Right lobe of liver (tissue), 6 donors: ENCODE measurements around the gene DHRS13. TPM values are rescaled to one million over a fixed set of nuclear protein-coding genes. Genes with fewer than 3 reads are reported as not detected.

Source experiments
- ATAC-seq, 4 donors: fragments of 200-7000 bp; cut with Tn5 transposase; one replicate each; pipeline ENCODE4 v1.9.1; 2020; ENCODE audit warnings: mild to moderate bottlenecking in 4 of 4, moderate library complexity in 4 of 4
- DNase-seq, 3 donors: peaks; one replicate each; pipeline ENCODE4 v3.0.0-alpha.2; 2020
- H3K27ac ChIP-seq, 3 donors: fragments of 200-600 bp; one replicate each; pipeline ENCODE4 v1.8.0; 2022
- H3K27me3 ChIP-seq, 2 donors: fragments of 200-600 bp; one replicate each; pipeline ENCODE4 v1.8.0; 2022
- H3K36me3 ChIP-seq, 4 donors: fragments of 200-600 bp; sonication (generic) in 1 of 4; one replicate each; pipeline versions ENCODE4 v1.5.1 to v1.8.0; 2017 to 2022; ENCODE audit warnings: control low read depth in 1 of 4
- H3K4me1 ChIP-seq, 4 donors: fragments of 200-600 bp; sonication (generic) in 1 of 4; one replicate each; pipeline versions ENCODE4 v1.5.1 to v1.8.0; 2017 to 2022; ENCODE audit warnings: control low read depth in 1 of 4
- H3K4me3 ChIP-seq, 3 donors: fragments of 200-600 bp; one replicate each; pipeline ENCODE4 v1.8.0; 2022
- H3K9me3 ChIP-seq, 4 donors: fragments of 200-600 bp; sonication (generic) in 1 of 4; one replicate each; pipeline versions ENCODE4 v1.5.1 to v1.8.0; 2017 to 2022; ENCODE audit warnings: control low read depth in 1 of 4
- CTCF ChIP-seq, 4 donors: fragments of 200-600 bp in 3 of 4; fragments of 450-650 bp in 1 of 4; IDR thresholded peaks; one replicate each; pipeline versions ENCODE4 v1.5.1 to v1.8.0; 2016 to 2022; ENCODE audit warnings: antibody characterized with exemption in 4 of 4, mild to moderate bottlenecking in 2 of 4
- POLR2A ChIP-seq: fragments of 450-650 bp; IDR thresholded peaks from one replicate; pipeline ENCODE4 v1.6.1; 2017; ENCODE audit warnings: antibody characterized with exemption, mild to moderate bottlenecking
- WGBS: methylation state at CpG from one replicate; pipeline ENCODE4 v1.1.6; 2018; ENCODE audit warnings: low coverage, low lambda C conversion rate; ENCODE audit not compliant: insufficient coverage; ENCODE audit errors: missing lambda C conversion rate; 5-methylcytosine and 5-hydroxymethylcytosine counted together
- intact Hi-C, 2 donors: fragments of 100-400 bp; cut with DNase I; formaldehyde crosslinking; loops; one replicate each; pipeline versions ENCODE4 v1.11.2 to v1.14.1; 2022
- total RNA-seq, 6 experiments: library from RNA; depleted of rRNA in 2 of 6; stranded (reverse); fragments of >200 nt in 2 of 6; fragmentation: NEBNext Ultra II Directional in 3 of 6; extraction: Animal tissue kit (Norgen Biotek cat#: 25700) in 3 of 6; gene quantifications; one replicate each; pipeline versions ENCODE4 v1.1.0 to v1.2.4, GENCODE V29; 2016 to 2023
- donor health status: DM: no; HTN: yes; CAD: no.
- donor health status: DM: no; HTN: no; CAD: no.
- donor health status: DM: no; HTN: no; CAD: no.
- donor health status: DM: no; HTN: yes; CAD: no.
- donor health status: DM: no; HTN: yes; CAD: no.

The DHRS13 gene
- total RNA-seq, 6 experiments from 2014 or later: 3.4 to 27.4 (median 8.8) TPM

GRCh38 chr17:28885363-28885762, 17.5 kb downstream of the DHRS13 start:
- Histone ChIP-seq H3K27me3 (no peaks in the 10 kb centered on the region), H3K9me3 (no peaks in the 10 kb centered on the region), H3K4me1 (peaks cover 0 to 4% (median 0%) of the 10 kb centered on the region in 4 donors), H3K4me3 (no peak overlapping the region), H3K36me3 (peaks cover 12 to 51% (median 27%) of the 10 kb centered on the region in 4 donors), H3K27ac (no peak overlapping the region)
- 88% methylated on average over 2 of the region's 4 CpGs for WGBS
- TF ChIP-seq CTCF (IDR thresholded peaks at IDR 0.05) (no peak), POLR2A (no peak)
- DNase-seq: no peak
- intact Hi-C loops: no loop called here
- ATAC-seq: no peak

DNA sequence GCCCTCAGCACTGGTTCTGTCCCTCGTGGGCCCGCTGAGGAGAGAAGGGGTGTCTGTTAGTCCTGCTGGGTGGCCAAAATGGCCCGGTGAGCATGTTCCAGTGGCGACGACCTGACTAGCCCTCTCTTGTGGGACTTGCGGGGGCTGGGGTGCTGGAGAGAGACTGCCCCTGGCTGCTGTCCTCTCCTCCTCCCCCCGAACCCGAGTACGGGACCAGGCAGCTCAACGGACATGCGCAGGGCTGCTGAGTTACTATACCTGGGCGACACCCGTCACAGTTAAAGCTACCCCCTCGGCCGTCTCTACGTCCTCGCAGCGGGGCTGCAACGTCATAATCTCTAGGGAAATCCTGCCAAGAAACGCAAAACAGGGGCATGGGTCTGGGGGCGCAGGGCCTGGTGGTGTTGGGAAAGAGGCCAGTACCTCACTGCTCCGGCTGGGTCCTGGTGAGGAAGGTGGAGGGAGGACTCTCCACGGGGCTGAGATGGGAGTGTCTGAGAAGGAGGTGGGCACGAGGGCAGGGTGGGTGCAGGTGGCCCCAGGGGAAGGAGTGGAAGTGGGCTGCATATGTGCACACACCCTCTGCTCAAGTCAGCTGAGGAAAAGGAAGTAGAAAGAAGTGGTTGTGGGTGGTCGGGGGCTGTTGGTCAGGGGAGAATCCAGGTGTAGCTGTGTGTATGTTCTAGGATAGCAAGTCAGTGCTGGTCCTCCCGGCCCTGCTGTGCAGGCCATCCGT, 18.7 kb downstream of the DHRS13 start:
- Histone ChIP-seq H3K27ac (no peak overlapping the region), H3K9me3 (no peaks in the 10 kb centered on the region), H3K36me3 (peaks cover 12 to 63% (median 32%) of the 10 kb centered on the region in 4 donors), H3K27me3 (no peaks in the 10 kb centered on the region), H3K4me3 (no peak overlapping the region), H3K4me1 (no peaks in the 10 kb centered on the region)
- ATAC-seq (no peak), DNase-seq (no peak)
- WGBS: 74% methylated on average over 6 of the region's 27 CpGs
- TF ChIP-seq CTCF (IDR thresholded peaks at IDR 0.05): no peak
- TF ChIP-seq POLR2A: no peak
- intact Hi-C loops: no loop called here

- H3K27me3 ChIP-seq: no peaks in the 10 kb centered on the region
- H3K27ac ChIP-seq: no peak overlapping the region
- peaks cover 12 to 63% (median 32%) of the 10 kb centered on the region in 4 donors for H3K36me3 ChIP-seq
- H3K4me1 ChIP-seq: no peaks in the 10 kb centered on the region
- DNase-seq: no peak
- H3K4me3 ChIP-seq: no peak overlapping the region
- TF ChIP-seq CTCF (IDR thresholded peaks at IDR 0.05) (no peak), POLR2A (no peak)
- H3K9me3 ChIP-seq: no peaks in the 10 kb centered on the region
- intact Hi-C loops: no loop called here
- no peak for ATAC-seq
- WGBS: 100% methylated on average over 3 of the region's 18 CpGs
Observed at GRCh38 chr17:28882154-28882895, 20.6 kb downstream of the DHRS13 start.

DNA sequence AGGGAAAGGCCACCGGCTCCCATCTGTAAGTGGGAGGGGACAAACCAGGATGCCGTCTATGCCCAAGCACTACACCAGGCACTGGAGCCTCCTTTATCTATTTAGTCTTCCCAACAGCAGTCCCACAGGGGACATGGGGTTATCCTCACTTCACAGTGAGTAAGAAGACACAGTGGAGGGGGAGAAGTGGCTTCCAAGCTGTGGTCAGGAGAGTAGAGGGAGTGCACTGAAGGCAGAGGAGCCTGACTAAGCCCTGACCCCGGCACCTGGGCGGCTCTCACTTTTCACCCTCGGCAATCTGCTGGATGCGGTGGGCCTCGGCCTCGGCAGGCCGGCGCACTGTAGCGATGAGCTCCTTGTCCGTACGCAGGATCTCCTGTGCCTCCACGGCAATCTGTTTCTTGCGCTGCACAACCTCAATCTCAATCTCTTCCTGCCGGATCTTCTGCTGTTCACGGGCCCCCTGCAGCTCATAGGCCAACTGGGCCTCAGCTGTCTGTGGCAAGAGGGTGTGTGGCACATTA, 21.3 kb downstream of the DHRS13 start:
- intact Hi-C loops: no loop called here
- Histone ChIP-seq H3K4me1 (no peaks in the 10 kb centered on the region), H3K27me3 (no peaks in the 10 kb centered on the region), H3K4me3 (no peak overlapping the region), H3K27ac (no peak overlapping the region), H3K9me3 (no peaks in the 10 kb centered on the region), H3K36me3 (peaks cover 12 to 63% (median 32%) of the 10 kb centered on the region in 4 donors)
- DNase-seq: no peak
- no CpG with 5 or more reads among the region's 17 CpGs for WGBS
- no peak for ATAC-seq
- TF ChIP-seq POLR2A: no peak
- no peak for TF ChIP-seq CTCF (IDR thresholded peaks at IDR 0.05)
